Cortex of kidney (tissue), 1 donor: Measurements from ENCODE around the gene PRKAA1.

Experiments used
- DNase-seq: peaks from one replicate; lab custom pipeline; 2025; lab: John Stamatoyannopoulos, UW

The PRKAA1 gene

GRCh38 chr5:40798012-40798800 is at the start of gene PRKAA1:
TSS of gene PRKAA1 (minus strand) at chr5:40798374. CDS start at chr5:40798189, 185 bp downstream.
- DNase-seq, result no peak

- DNase-seq, result no peak
Observed at GRCh38 chr5:40847525-40847924, 49.4 kb upstream of the PRKAA1 start.

GRCh38 chr5:40846371-40846770 is 48.2 kb upstream of the PRKAA1 start:
- DNase-seq, result no peak

- DNase-seq, result no peak
Observed at GRCh38 chr5:40844565-40844964, 46.4 kb upstream of the PRKAA1 start.

- DNase-seq, result no peak
Observed at GRCh38 chr5:40842351-40842750, 44.2 kb upstream of the PRKAA1 start.

GRCh38 chr5:40841068-40841805 is 43.1 kb upstream of the PRKAA1 start, which contains the start of gene CARD6:
TSS of gene CARD6 (plus strand) at chr5:40841367. CDS start at chr5:40841383, 16 bp downstream.
- no peak for DNase-seq

GRCh38 chr5:40838086-40838485 is 39.9 kb upstream of the PRKAA1 start:
- DNase-seq, result no peak

- DNase-seq, result peak; percentile 48
Observed at GRCh38 chr5:40834849-40835787, 36.9 kb upstream of the PRKAA1 start, which contains the start of gene RPL37. TSS of gene RPL37 (minus strand) at chr5:40835222. CDS start at chr5:40835185, 37 bp downstream.

- no peak for DNase-seq
Observed at GRCh38 chr5:40834391-40834848, 36.2 kb upstream of the PRKAA1 start.

GRCh38 chr5:40833712-40834229 is 35.6 kb upstream of the PRKAA1 start:
- no peak for DNase-seq

- no peak for DNase-seq
Observed at GRCh38 chr5:40832345-40832744, 34.2 kb upstream of the PRKAA1 start.

- DNase-seq, result no peak
Observed at GRCh38 chr5:40831346-40832210, 33.4 kb upstream of the PRKAA1 start.

- no peak for DNase-seq
Observed at GRCh38 chr5:40829748-40830533, 31.8 kb upstream of the PRKAA1 start.

GRCh38 chr5:40828690-40829661 is 30.8 kb upstream of the PRKAA1 start:
- DNase-seq, result no peak

GRCh38 chr5:40828021-40828631 is 30.0 kb upstream of the PRKAA1 start:
- DNase-seq, result no peak

- no peak for DNase-seq
Observed at GRCh38 chr5:40827188-40827977, 29.2 kb upstream of the PRKAA1 start.

GRCh38 chr5:40826489-40827187 is 28.5 kb upstream of the PRKAA1 start:
- DNase-seq, result no peak
